CD4-positive, alpha-beta T cell treated with Interleukin-4 for 4 hours (primary cell): ENCODE results near the gene SF1.
A peak's percentile ranks its signal among the peaks of the same experiment; 100 is the strongest.

Experiments used
- DNase-seq: peaks from one replicate; pipeline ENCODE4 v3.0.0-alpha.2; 2020

The SF1 gene

GRCh38 chr11:64744544-64745188, 33.7 kb downstream of the SF1 start:
- DNase-seq: peak; percentile 37

GRCh38 chr11:64743591-64744543, 34.5 kb downstream of the SF1 start, which contains the start of gene RASGRP2:
Gene RASGRP2 (minus strand): TSS chr11:64744142. CDS start chr11:64742866, 1,276 bp downstream.
- peak; percentile 83 for DNase-seq

DNA sequence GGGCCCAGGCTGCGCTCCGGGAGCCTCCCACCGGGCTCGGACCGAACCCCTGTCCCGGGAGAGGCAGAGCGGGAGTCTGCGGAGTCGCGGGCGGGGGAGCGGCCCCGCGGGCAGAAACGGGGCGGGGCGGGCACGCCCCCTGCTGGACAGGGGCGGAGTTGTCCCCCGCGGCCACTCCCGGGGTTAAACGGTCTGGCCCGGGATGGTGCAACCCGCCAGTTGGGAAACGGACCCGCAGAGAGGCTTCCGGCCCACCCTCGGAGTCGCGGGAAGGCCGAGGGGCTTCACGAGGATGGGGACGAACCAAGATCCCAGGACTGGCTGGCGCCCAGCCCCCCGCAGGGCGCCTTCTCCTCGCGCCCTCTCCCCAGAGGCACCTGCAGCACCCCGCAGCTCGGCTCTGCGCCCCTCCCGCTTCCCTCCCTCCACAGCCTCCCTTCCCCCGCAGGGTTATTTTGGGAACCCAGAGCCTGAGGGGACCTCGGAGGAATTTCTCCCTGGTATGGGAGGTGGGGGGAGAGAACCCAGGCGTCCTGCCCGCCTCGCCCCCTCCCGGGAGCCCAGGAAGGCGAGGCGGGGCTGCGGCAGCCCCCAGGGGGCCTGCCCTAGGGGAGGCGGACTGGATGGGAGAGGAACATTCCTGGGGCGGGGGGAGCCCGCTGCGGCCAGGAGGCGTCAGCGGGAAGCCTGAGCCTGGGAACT, 35.3 kb downstream of the SF1 start:
- DNase-seq: peak; percentile 59

DNA sequence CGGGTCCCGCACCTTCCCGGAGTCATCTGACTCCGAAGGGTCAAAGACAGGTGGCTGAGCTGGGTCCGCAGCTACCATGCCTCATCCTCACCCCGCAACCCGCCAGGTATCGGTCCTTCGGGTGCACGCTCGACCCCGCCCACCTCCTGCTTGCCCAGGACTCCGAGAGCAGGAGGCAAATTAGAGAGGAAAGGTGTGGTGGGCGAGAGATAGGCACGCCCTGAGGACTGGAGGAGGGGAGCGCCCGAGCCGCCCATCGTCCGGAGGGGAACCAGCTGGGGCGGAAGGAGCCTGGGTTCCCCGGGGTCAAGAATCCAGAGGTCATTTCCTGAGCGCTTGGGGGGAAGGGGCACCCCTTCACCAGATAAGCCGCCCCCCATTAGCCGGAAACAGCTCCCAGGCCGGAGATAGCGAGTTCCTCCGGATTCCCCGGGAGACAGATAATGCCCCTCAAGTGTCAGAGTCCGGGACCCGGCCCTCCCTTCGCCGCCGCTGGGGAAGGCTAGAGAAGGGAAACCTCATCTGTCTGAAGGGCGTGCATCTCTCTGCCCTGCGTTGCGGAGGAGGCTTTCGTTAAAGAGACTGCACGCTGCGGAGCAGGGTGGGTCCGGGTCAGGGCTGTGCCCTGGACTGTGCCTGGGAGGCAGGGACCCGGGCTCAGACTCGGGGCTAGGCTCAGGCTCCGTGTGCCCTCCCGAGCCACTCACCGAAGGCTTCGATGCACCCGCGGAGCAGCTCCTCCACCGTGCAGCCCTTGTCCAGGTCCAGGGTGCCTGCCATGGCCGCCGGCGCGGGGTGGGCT, 36.1 kb downstream of the SF1 start:
- DNase-seq: peak; percentile 14

- DNase-seq: no peak
Observed at GRCh38 chr11:64741375-64742086, 36.8 kb downstream of the SF1 start.

- DNase-seq: no peak
Observed at GRCh38 chr11:64739871-64740270, 38.5 kb downstream of the SF1 start.

- DNase-seq: no peak
Observed at GRCh38 chr11:64736654-64737053, 41.7 kb downstream of the SF1 start.

DNA sequence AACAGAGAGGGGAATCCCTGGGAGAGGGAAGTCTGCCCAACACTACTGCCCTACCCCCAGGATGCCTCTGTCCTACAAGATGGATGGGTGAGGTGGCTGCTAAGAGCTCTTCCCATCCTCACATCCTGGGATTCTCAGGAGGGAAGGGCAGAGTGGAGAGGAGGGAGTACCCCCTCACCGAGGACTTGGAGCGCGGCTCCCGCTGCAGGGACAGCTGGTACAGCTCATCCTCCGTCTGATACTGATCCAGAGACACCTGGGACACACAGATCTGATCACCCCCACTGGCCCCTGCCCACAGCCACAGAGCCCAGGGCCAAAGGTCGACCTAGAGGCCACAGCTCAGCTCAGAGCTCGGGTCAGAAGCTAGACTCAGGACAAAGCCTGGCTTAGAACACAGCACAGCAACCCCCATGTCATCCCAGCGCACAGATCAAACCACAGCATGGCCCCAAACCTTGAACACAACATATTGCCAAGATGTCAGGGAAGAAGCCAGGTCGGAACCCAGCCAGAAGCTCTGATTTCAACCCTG, 42.5 kb downstream of the SF1 start:
- no peak for DNase-seq

- DNase-seq: no peak
Observed at GRCh38 chr11:64734811-64735724, 43.3 kb downstream of the SF1 start.

- no peak for DNase-seq
Observed at GRCh38 chr11:64731601-64732000, 46.7 kb downstream of the SF1 start.

DNA sequence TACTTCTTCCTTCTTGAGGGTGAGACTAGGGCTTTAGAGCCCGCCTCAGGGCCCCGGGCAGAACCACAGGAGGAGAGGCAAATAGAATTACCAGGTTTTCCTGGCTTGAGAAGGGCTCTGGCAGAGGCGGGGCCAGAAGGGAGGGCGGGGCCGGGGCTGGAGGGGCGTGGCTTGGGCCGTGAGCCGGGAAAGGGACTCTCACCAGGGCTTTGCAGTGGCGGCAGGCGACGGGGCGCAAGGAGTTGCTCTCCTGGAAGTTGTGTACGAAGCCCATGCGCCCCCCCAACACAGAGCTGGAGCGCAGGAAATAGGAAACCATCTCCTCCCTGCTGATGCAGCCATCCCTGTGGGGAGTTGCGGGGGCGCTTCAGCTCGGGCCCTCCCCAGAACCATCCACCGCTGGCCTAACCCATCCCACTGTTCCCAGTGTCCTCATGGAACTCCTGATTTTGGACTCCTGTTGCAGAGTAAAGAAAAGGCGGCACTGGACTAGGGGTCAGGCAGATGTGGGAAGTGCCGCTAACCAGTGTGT, 48.4 kb downstream of the SF1 start:
- no peak for DNase-seq

DNA sequence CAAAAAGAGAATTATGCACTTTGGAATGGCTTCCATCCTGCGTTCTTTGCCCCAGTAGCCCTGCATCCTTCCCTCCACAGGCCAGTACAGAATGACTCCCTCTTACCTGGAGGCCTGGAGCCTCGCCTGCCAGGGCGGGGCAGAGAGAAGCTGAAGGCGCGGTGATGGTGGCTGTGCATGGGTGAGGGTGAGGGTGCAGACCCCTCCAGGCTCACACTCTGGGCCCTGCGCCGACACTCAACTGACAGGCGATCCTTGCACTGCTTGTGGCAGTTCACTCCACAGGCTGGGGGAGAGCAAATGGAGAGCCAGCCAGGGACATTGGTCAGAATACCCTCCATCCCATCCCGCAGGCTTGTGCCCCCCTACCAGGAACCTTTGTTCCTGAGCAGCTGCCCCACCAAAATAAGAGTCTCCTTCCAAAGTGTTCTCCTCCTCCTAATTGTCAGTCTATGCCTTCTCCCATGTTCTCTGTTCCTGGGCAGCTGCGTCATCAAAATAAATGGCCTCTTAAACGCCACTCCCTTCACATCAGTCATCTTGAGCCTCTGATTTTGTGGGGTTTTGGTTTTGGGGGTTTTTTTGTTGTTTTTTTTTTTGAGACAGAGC, 49.5 kb downstream of the SF1 start:
- DNase-seq: no peak

DNA sequence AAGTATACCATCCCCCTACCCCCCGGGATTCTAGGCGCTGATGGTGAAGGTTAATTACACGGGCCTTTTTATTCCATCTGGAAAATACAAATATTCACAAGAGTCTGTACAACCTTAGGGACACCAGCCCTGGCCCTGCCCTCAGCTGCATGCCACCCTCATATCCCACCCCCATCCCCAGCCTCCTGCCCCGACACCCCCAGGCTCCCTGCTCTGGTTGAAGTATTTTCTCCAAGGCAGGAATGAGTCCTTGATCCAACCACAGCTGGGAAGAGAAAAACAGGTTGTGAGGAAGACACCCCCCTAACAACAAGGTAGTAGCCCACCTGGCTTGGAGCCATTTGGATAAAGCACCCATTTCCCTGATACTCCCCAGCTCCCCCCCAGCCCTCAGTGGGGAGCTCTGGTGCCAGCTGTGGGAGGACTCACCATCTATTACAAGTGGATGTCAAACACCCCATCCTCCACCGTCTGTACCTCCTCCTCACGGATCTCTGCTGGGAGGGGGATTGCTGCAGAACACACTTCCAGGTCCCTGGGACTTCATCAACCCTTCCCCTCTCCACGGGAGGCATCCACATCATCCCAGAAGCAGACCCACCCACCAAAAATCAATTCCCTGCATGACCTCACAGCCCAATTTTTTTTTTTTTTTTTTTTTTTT, 51.3 kb downstream of the SF1 start:
- no peak for DNase-seq

DNA sequence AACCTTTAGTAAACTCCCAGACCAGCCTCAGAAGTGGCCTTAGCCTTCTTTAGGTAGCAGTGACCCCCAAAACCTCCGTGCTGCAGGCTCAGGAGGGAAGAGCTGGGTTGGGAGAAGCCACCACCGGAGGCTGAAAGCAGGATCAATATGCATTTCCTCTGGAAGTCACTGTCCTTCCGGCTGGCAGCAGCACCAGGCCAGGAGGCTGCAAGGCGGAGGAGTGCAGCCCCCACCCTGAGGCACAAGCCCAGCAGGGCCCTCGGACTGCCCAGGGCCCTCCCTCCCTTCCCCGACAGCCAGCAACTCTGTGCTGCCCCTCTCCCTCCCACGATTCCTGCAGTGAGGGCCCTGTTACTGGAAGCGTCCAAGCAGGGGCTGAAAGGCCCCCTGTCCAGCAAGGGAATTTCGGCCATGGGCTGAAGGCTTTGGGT, 52.1 kb downstream of the SF1 start:
- no peak for DNase-seq

DNA sequence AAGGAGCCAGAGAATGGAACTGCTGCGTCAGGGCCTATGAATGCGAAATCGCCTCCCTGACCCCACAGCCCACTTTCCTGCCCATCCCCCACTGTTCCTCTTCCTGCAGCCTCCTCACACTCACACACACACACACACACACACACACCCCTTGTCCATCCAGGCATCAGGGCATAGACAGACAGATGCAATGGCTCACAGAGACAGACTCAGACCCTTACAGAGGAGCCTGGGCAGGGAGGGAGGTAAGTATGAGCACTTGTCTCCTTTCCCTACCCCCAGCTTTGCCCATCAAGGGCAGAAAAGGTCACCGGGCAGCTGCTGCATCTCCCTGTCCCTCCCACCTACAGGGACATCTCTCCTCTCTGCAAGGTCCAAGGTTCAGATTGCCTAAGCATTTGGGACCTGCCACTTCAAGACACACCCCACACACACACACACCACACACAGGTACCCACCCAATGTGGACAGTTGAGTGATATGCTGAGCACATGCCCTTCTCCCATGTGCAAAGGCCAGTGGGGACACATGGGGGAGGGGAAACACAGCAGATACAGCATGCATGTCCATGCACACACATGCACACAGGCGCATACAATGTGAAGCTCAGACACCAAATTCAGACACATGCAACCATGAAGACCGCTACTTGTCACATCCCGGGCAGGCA, 53.3 kb downstream of the SF1 start:
- no peak for DNase-seq

DNA sequence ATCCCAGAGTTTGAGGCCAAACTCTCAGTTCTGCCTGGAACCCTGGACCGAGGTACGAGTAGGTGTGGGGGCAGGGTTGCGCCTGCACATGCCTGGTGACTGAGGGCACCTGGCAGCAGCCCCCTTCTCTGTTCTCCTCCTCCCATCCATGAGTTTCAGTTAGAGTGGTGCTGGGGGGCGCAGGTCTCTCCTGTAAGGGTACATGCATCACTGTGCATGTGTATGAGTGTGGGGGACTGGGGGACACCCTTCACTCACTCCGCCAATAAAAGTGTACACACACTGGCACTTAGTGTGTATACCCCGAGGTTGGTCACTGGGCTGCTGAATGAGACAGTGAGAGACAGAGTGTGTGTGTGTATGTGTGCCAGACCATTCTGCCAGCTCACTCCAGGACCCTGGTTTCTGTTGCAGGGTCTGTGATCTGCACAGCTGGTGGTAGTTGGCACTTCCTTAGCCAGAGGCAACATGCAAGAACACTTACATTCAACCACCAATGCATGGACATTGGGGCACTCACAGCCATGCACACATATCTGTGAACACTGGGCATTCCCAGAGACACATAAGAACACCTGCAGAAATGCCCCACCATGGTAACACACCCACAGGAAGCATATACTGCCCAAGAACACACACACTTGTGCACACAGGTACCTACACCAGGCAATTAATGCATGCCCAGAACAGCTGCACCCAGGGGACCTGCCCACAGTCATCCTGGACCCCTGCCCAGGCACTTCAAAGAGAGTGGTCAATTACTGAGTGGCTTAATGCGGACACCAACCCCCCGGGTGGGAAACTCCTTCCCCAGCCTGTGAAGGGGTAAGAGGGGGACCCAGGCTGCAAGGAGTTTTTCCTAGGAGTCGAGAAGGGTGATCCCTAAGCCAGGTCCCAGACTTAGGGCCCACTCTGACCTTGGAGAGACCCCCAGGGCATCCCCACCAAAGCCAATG, 54.2 kb downstream of the SF1 start:
- DNase-seq: no peak
